Osteoblast (primary cell): ENCODE measurements around the gene AGBL5. TPM values are rescaled to one million over a fixed set of nuclear protein-coding genes. Genes with fewer than 3 reads are reported as not detected.

Source experiments
- DNase-seq: peaks from one replicate; pipeline ENCODE4 v3.0.0; 2011; ENCODE audit warnings: low spot score, mixed read lengths; ENCODE audit not compliant: insufficient read length; ENCODE audit errors: missing footprints
- H2AFZ ChIP-seq: 2 replicates; pipeline ENCODE4 v1.6.0; 2011; ENCODE audit warnings: mild to moderate bottlenecking, low read length
- H3K27ac ChIP-seq: 2 replicates; pipeline ENCODE4 v1.5.1; 2011; ENCODE audit warnings: mild to moderate bottlenecking, low read depth, low read length, moderate library complexity
- H3K27me3 ChIP-seq: 2 replicates; pipeline ENCODE4 v1.6.0; 2012; ENCODE audit warnings: mild to moderate bottlenecking, control low read depth, inconsistent platforms, low read length, moderate library complexity; ENCODE audit not compliant: insufficient read depth
- H3K36me3 ChIP-seq: 2 replicates; pipeline ENCODE4 v1.5.1; 2011; ENCODE audit warnings: mild to moderate bottlenecking, low read length, control low read depth, moderate library complexity; ENCODE audit not compliant: insufficient read depth
- H3K4me1 ChIP-seq: 2 replicates; pipeline ENCODE4 v1.5.1; 2011; ENCODE audit warnings: mild to moderate bottlenecking, low read length, control low read depth, moderate library complexity; ENCODE audit not compliant: insufficient read depth
- H3K4me2 ChIP-seq: 2 replicates; pipeline ENCODE4 v1.6.0; 2011; ENCODE audit warnings: mild to moderate bottlenecking, low read length; ENCODE audit not compliant: insufficient read depth
- H3K4me3 ChIP-seq: fragments of 200-600 bp; sonication (generic); 3 replicates; pipeline ENCODE4 v1.5.1; 2012; ENCODE audit warnings: mild to moderate bottlenecking, low read length, inconsistent platforms; ENCODE audit not compliant: insufficient read depth
- H3K79me2 ChIP-seq: 2 replicates; pipeline ENCODE4 v1.6.0; 2012; ENCODE audit warnings: mild to moderate bottlenecking, low read length, control low read depth, inconsistent platforms; ENCODE audit not compliant: insufficient read depth
- H3K9me3 ChIP-seq: 2 replicates; pipeline ENCODE4 v1.5.1; 2011; ENCODE audit warnings: low read depth, low read length, control low read depth
- H4K20me1 ChIP-seq: 2 replicates; pipeline ENCODE4 v1.6.0; 2012; ENCODE audit warnings: mild to moderate bottlenecking, low read length, control low read depth; ENCODE audit not compliant: insufficient read depth
- total RNA-seq: library from RNA; depleted of rRNA; stranded (reverse); fragments of >200 nt; gene quantifications from 2 replicates; pipeline ENCODE4 v1.2.3, GENCODE V29; 2012
- TF ChIP-seq, protein P1 (sequence below): IDR thresholded peaks from 2 replicates; pipeline ENCODE4 v1.5.1; 2011; ENCODE audit warnings: mild to moderate bottlenecking, low read depth, low read length, moderate library complexity; ENCODE audit errors: extremely low read depth

The AGBL5 gene
- total RNA-seq, 1 donor, result 24.6 TPM

- peaks cover 37% of the 10 kb centered on the region for H3K79me2 ChIP-seq
- H4K20me1 ChIP-seq, result peaks cover 33% of the 10 kb centered on the region
- H3K4me1 ChIP-seq, result peaks cover 34% of the 10 kb centered on the region
- TF ChIP-seq, protein P1, sequence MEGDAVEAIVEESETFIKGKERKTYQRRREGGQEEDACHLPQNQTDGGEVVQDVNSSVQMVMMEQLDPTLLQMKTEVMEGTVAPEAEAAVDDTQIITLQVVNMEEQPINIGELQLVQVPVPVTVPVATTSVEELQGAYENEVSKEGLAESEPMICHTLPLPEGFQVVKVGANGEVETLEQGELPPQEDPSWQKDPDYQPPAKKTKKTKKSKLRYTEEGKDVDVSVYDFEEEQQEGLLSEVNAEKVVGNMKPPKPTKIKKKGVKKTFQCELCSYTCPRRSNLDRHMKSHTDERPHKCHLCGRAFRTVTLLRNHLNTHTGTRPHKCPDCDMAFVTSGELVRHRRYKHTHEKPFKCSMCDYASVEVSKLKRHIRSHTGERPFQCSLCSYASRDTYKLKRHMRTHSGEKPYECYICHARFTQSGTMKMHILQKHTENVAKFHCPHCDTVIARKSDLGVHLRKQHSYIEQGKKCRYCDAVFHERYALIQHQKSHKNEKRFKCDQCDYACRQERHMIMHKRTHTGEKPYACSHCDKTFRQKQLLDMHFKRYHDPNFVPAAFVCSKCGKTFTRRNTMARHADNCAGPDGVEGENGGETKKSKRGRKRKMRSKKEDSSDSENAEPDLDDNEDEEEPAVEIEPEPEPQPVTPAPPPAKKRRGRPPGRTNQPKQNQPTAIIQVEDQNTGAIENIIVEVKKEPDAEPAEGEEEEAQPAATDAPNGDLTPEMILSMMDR, result no peak
- no peaks in the 10 kb centered on the region for H3K9me3 ChIP-seq
- peak overlapping the region; percentile 95 for H3K4me2 ChIP-seq
- H3K36me3 ChIP-seq, result peaks cover 27% of the 10 kb centered on the region
- peak overlapping the region; percentile 92 for H3K4me3 ChIP-seq
- no peaks in the 10 kb centered on the region for H3K27me3 ChIP-seq
- peak overlapping the region; percentile 77 for H3K27ac ChIP-seq
- DNase-seq, result no peak
- H2AFZ ChIP-seq, result no peak overlapping the region
Measured at GRCh38 chr2:27080603-27080936, 29.1 kb downstream of the AGBL5 start.

DNA sequence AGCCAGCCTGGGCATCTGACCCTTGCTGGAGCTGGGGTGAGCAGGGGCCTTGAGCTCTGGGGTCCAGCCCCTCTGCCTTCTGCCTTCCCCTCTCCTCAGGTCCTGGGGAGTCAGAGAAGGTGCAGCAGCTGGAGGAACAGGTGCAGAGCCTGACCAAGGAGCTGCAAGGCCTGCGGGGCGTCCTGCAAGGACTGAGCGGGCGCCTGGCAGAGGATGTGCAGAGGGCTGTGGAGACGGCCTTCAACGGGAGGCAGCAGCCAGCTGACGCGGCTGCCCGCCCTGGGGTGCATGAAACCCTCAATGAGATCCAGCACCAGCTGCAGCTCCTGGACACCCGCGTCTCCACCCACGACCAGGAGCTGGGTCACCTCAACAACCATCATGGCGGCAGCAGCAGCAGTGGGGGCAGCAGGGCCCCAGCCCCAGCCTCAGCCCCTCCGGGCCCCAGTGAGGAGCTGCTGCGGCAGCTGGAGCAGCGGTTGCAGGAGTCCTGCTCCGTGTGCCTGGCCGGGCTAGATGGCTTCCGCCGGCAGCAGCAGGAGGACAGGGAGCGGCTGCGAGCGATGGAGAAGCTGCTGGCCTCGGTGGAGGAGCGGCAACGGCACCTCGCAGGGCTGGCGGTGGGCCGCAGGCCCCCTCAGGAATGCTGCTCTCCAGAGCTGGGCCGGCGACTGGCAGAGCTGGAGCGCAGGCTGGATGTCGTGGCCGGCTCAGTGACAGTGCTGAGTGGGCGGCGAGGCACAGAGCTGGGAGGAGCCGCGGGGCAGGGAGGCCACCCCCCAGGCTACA, 30.7 kb downstream of the AGBL5 start:
- peaks cover 27% of the 10 kb centered on the region for H3K36me3 ChIP-seq
- H3K79me2 ChIP-seq, result peaks cover 37% of the 10 kb centered on the region
- no peak overlapping the region for H3K27ac ChIP-seq
- H4K20me1 ChIP-seq, result peaks cover 33% of the 10 kb centered on the region
- H2AFZ ChIP-seq, result no peak overlapping the region
- DNase-seq, result peak; percentile 78
- H3K4me3 ChIP-seq, result no peak overlapping the region
- peaks cover 36% of the 10 kb centered on the region for H3K4me1 ChIP-seq
- TF ChIP-seq, protein P1, result no peak
- no peaks in the 10 kb centered on the region for H3K27me3 ChIP-seq
- H3K4me2 ChIP-seq, result no peak overlapping the region
- H3K9me3 ChIP-seq, result no peaks in the 10 kb centered on the region

DNA sequence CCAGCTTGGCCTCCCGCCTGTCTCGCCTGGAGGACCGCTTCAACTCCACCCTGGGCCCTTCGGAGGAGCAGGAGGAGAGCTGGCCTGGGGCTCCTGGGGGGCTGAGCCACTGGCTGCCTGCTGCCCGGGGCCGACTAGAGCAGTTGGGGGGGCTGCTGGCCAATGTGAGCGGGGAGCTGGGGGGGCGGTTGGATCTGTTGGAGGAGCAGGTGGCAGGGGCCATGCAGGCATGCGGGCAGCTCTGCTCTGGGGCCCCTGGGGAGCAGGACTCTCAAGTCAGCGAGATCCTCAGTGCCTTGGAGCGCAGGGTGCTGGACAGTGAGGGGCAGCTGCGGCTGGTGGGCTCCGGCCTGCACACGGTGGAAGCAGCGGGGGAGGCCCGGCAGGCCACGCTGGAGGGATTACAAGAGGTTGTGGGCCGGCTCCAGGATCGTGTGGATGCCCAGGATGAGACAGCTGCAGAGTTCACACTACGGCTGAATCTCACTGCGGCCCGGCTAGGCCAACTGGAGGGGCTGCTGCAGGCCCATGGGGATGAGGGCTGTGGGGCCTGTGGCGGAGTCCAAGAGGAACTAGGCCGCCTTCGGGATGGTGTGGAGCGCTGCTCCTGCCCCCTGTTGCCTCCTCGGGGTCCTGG, 31.4 kb downstream of the AGBL5 start:
- Histone ChIP-seq H4K20me1 (peaks cover 33% of the 10 kb centered on the region), H2AFZ (no peak overlapping the region), H3K4me3 (no peak overlapping the region), H3K4me1 (peaks cover 30% of the 10 kb centered on the region), H3K79me2 (peaks cover 37% of the 10 kb centered on the region), H3K27ac (no peak overlapping the region), H3K27me3 (no peaks in the 10 kb centered on the region), H3K36me3 (peaks cover 27% of the 10 kb centered on the region), H3K4me2 (no peak overlapping the region), H3K9me3 (no peaks in the 10 kb centered on the region)
- TF ChIP-seq, protein P1, result no peak
- no peak for DNase-seq
